Colon (tissue), 2 donors: Measurements from ENCODE around the gene PHLDA2.

Experiments used
- FAIRE-seq: peaks from 2 replicates; lab custom pipeline; 2012; peaks lifted over from hg19 to GRCh38; lab: Jason Lieb, UNC
- donor health status: control.
- donor health status: control.

The PHLDA2 gene

GRCh38 chr11:2896047-2896446 is 33.2 kb downstream of the PHLDA2 start:
- FAIRE-seq, result no peak

- FAIRE-seq, result no peak
These were observed 35.3 kb downstream of the PHLDA2 start for GRCh38 chr11:2893935-2894334.

DNA sequence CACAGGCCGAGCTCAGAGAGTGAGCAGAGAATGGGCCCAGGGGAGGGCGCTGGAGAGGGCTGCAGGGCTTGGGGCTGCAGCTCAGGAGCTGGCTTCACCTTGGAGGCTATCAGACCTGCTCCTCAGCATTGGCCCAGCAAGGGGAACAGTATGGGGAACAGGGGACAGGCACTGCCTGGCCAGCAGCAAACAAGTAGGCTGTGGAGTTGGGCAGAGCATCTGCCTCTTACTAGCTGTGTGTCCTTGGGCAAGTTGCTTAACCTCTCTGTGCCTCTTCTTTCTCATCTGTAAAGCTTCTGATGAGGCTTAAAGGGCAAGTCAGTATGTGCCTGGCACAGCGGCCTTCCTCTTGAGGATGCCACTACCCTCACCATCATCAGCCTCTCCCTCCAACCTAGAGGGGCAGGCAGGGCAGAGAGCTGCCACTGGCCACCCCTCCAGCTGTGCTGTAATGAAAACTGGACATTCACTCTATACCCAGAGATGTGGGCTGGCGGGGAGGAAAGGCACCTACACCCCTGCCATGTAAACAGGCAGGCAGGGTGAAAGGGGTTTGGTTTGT is 36.2 kb downstream of the PHLDA2 start:
- no peak for FAIRE-seq

DNA sequence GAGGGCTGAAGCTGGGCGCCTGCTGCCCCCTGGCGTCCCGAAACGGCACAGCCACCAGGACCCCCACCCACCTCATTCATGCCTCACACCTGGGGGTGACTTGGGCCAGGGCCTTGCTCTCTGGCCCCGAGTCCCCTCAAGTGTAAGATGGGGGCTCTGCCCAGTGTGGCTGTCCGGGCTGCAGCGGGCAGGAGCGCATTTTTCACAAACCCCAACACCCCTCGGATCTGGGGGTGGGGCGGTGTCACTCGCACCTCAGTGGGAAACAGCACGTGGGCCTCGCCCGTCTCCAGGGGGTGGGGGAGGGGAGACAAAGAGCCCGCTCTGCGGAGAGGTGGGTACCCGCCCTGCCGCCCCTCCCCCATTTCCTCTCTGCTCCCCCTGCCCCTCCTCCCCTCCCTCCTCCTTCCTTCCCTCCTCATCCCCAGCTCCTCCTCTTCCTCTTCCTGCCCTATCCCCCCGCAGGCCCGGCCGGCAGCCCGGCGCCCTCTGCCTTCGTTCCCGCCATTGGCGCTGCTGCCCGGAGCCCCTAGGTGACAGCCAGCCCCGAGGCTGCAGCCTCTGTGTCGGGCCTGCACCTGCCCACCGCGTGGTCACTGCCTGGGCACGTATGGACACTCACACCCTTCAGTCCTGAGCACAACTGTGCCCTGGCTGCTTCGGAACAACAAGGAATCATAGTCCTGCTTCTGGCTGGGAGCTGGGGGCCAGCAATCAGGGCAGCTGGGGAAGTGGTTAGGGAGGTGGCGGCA is 36.8 kb downstream of the PHLDA2 start:
- FAIRE-seq, result no peak

- FAIRE-seq, result no peak
These were observed 37.6 kb downstream of the PHLDA2 start for GRCh38 chr11:2891326-2892214.

DNA sequence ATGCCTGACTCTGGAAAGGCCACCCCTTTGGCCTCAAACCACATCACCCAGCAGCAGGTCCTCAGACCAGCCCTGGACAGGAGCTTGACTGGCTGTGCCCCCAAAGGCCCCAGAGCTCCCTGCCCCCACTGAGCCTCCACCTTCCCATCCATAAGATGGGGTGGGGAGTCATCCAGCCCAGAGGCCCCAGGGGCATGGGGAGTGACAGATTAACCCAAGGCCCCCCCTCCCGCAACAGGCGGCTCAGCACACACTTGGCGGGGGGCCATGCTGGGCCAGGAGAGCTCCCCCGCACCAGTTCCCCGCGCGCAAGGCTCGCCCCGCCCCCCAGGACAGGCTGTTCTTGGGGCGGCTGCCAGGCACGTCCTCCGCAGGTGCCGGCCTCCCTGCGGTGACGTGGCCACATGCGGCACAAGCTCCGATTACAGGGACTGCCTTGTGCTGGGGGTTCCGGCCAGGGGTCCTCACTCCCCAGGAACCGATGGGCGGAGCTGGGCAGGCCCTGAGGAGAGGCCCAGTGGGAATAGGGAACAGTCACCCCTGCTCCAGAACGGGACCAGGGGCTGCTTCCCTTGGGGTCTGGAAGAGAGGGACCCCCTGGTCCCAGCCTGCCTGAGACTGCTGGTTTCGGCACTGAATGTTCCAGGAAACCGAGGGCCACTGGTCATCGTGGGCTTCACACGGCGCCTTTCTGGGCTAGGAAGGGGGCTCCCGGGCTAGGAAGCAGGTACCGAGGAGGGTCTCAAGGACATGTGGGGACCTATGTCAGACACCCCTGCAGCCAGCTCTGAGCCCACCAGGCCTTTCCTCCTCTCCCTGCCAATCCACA is 38.5 kb downstream of the PHLDA2 start:
- FAIRE-seq, result no peak

DNA sequence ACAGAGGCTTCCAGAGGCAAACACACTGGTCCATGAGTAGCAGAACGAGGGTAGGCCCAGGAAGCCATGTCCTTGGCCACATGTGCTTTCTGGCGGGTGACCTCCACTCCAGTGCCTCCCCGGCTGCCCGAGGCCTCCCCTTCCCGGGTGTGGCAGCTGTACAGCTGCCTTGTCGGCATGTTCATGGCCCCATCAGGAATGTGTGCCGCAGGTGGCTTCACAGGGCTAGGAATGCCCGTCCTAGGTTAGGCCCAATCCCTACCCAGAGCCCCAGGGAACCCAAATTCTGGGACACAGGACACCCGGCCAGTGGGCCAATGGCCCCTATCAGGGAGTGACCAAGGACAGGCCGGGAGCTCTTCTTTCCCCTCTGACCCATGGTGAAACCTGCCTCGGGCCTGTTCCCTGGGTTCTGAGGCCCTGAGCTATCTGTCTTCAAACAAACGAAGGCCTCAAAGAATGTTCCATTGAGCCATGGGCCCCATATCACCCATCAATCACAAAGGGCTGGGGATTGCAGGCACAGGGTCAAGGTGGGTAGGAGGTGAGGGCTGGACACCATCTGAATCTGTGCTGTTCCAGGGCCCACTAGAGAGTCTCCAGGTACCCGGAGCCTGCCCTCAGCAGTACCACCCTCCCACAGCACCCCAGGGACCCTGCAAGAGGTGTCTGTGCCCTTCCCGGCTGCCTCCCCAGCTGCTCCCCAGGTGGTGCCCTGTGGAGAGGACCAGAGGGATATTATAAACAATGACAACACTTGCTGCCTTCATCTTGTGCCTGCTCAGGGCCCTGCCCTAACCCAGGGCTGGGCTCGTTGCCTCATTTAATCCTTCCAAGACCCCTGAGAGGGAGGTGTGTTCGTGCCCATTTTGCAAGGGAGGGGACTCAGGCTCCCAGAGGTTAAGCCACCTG is 39.6 kb downstream of the PHLDA2 start:
- no peak for FAIRE-seq

DNA sequence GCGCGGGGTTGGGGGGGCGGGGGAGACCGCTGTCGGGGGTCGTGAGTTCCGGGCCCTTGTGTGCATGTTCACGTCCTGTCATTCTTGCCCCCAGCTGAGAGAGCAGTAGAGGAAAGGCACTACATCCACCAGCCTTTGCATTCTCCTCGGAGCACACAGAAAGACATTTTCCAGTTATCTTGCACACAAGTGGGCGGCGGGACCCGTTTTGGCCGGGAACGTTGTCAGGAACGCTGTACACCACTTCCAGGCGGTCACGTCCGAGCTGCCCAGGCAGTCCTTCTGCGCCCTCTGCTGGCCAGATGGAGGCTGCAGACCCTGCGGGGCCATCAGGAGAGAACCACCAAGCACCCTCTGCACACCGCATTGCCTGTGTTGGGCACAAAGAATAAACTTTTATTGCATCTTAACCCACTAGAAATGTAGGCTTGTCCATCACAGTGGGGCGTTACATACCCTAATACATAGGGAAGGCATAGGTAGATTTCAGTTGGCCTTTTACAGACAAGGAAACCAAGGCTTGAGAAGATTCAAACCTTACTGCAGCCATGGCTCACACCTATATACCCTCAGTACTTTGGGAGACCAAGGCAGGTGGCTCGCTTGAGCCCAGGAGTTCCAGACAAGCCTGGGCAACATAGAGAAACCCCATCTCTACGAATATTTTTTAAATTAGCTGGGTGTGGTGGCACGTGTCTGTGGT is 40.8 kb downstream of the PHLDA2 start:
- no peak for FAIRE-seq

DNA sequence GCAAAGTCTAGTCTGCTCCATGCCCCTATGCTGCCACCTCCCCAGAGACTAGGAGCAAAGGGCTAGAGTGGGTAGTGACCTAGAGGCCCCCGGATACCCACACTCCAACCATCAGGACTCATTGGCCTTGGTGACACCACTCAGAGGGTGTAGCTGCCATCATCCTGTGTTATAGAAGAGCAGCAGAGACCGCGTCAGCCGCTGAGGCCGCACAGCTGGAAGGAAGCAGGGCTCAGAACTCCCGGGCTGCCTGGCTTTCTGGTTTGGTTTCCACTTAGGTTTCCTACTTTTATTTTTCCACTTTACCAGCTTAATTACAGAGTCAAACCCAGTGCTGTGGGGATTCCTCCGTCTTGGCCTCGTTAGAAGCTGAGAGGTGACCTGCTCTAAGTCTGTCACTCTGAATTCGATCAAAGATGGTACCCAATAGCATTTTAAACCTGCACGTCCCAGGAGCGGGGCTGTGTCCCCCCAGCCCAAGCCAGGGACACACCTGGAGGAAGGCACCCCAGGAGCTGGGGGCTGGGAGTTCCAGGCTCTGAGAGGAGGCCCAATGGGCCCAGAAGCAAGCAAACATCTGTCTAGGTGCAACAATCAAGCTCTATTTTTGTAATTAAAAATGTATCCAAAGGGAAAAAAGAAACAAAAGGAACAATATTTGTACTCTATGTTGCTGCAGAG is 41.6 kb downstream of the PHLDA2 start:
- FAIRE-seq, result no peak

DNA sequence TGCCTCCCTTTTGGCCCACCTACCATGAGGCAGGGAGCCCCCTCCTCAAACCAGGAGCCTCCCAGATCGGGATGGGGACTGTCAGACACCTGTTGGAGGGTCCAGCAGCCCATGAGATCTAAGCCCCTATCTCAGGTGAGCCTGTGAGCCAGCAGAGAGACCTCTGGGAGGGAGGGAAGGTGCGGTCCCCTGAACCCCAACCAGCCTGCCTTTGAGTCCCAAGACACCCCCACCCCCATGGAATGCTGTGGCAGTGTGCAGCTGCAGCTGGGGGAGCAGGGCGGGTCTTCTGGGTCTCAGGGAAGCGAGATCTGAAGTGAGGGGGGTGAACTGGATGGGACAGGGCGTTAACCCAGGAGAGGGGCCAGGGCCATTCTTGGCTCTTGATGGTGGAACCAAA is 42.3 kb downstream of the PHLDA2 start:
- no peak for FAIRE-seq

GRCh38 chr11:2886191-2886894 is 42.9 kb downstream of the PHLDA2 start:
- FAIRE-seq, result no peak

DNA sequence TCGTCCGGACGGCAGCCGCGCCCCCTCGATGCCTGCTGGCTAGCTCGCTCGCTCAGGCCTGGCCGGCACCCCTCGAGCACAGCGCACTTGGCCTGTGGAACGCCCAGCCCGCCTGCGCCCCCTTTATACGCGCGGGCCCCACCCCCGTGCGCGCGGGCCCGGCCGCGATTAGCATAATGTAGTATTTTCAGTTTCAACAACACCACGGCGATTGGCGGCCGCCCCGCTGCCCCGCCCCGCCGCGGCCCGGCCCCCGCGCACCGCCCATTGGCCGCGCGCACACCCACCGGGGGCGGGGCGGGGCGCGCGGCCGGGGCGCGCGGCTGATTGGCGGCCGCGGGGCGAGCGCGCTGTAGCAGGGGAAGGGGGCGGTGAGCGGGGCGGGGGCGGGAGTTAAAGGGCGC is 43.5 kb downstream of the PHLDA2 start, which contains the start of gene CDKN1C:
Gene CDKN1C, minus strand, starts transcription at position 98 of the 404 bp plus-strand sequence. CDS start 319 bp downstream, outside the sequence.
- FAIRE-seq, result no peak

GRCh38 chr11:2885017-2885677 is 44.1 kb downstream of the PHLDA2 start:
- FAIRE-seq, result no peak

- no peak for FAIRE-seq
These were observed 45.0 kb downstream of the PHLDA2 start for GRCh38 chr11:2883979-2884815.

DNA sequence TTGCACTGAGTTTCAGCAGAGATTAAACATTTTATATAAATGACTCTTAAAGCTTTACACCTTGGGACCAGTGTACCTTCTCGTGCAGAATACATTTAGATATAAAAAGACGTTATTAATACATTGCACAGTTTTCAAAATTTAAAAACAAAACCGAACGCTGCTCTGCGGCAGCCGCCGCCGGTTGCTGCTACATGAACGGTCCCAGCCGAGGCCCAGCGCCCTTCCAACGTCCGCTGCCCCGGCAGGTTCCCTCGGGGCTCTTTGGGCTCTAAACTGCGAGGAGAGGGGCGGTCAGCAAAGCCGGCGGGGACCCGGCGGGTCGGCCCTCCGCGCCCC is 45.6 kb downstream of the PHLDA2 start:
- no peak for FAIRE-seq

DNA sequence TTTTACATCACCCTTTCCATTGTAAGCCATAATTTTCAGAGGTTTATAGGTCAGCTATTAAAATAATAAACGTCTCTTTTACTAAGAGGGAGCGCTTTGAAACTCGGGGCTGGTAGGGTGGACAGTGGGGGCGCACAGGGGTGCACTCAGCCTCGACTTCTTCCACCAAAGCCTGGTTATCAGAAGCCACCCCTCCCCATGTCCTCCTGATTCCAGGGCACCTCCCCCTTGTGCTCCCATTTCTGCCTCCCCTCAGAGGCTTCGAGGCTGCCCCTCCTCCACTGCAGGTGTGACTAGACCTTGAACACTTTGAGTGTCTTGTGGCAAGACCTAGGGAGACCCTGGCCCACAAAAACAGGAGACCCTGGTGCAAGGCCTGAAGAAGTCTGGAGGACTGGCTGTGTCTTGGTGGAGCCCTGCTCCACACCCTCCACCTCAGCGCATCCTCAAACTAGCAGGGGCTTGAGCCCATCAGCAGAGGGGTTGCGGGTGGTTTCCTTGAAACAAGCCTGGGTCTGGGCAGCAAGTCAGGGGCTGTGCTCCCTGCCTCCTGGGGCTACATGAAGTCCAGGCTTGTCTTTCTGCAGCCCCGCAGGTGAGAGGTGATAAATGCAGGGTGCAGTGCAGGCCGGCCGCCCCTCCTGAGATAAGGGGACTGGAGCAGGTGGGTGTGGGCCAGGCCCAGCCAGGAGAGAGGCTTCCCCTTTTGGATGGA is 46.7 kb downstream of the PHLDA2 start:
- no peak for FAIRE-seq

DNA sequence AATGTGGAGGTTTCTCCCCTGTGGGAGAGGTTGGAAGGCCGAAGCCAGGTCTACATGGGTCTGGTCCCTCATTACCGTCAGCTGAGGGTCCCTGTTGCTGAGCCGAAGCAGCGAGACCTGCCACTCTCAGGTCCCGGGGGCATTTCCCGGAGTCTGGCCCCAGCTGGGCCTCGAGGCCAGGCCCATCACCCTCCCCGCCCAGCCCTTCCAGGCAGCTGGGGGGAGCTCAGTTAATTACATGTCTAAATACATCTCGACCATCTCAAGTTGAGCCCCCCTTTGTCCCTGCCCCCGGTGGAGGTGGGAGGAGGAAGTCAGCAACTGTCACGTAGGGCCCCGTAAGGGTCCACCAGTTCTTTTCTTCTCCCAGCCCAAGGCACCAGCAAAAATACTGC is 47.2 kb downstream of the PHLDA2 start:
- FAIRE-seq, result no peak
